KMS-11 (cell line): ENCODE measurements around the gene PSRC1.

Experiments
- H2AFZ ChIP-seq: fragments of 200-600 bp; sonication (generic); 2 replicates; pipeline ENCODE4 v1.6.1; 2016; ENCODE audit warnings: antibody characterized with exemption, mixed run types, low read depth
- H3K27ac ChIP-seq: fragments of 200-600 bp; sonication (generic); 2 replicates; pipeline ENCODE4 v1.6.1; 2016; ENCODE audit warnings: mild to moderate bottlenecking, mixed run types
- H3K27me3 ChIP-seq: fragments of 200-600 bp; sonication (generic); 2 replicates; pipeline ENCODE4 v1.6.1; 2017; ENCODE audit warnings: mild to moderate bottlenecking, low read depth, mixed run types, moderate library complexity; ENCODE audit not compliant: insufficient read depth
- H3K36me3 ChIP-seq: fragments of 200-600 bp; sonication (generic); 2 replicates; pipeline ENCODE4 v1.6.1; 2017; ENCODE audit warnings: mild to moderate bottlenecking, mixed run types; ENCODE audit not compliant: insufficient read depth
- H3K4me1 ChIP-seq: fragments of 200-600 bp; sonication (generic); 2 replicates; pipeline ENCODE4 v1.6.1; 2016; ENCODE audit warnings: mild to moderate bottlenecking, low read depth, mixed run types; ENCODE audit not compliant: poor library complexity, severe bottlenecking
- H3K4me2 ChIP-seq: fragments of 200-600 bp; sonication (generic); 2 replicates; pipeline ENCODE4 v1.7.0; 2016; ENCODE audit warnings: mild to moderate bottlenecking, mixed run types
- H3K4me3 ChIP-seq: fragments of 200-600 bp; sonication (generic); IDR thresholded peaks from 2 replicates; pipeline ENCODE4 v1.6.1; 2017; ENCODE audit warnings: low read depth, low read length, mixed read lengths; ENCODE audit not compliant: insufficient read depth
- H3K79me2 ChIP-seq: fragments of 200-600 bp; sonication (generic); 2 replicates; pipeline ENCODE4 v1.6.1; 2016; ENCODE audit warnings: low read depth, mixed run types; ENCODE audit not compliant: insufficient read depth
- H3K9ac ChIP-seq: fragments of 200-600 bp; sonication (generic); 2 replicates; pipeline ENCODE4 v1.6.1; 2016; ENCODE audit warnings: mild to moderate bottlenecking, mixed run types
- H4K20me1 ChIP-seq: fragments of 200-600 bp; sonication (generic); 2 replicates; pipeline ENCODE4 v1.6.1; 2016; ENCODE audit warnings: mild to moderate bottlenecking, mixed run types; ENCODE audit not compliant: insufficient read depth
- TF ChIP-seq, protein P1 (sequence below): fragments of 200-600 bp; sonication (generic); conservative IDR thresholded peaks from 2 replicates; pipeline ENCODE4 v1.6.1; 2017; ENCODE audit warnings: low read depth, mild to moderate bottlenecking, antibody characterized with exemption, low read length, moderate library complexity, mixed read lengths

The PSRC1 gene

DNA sequence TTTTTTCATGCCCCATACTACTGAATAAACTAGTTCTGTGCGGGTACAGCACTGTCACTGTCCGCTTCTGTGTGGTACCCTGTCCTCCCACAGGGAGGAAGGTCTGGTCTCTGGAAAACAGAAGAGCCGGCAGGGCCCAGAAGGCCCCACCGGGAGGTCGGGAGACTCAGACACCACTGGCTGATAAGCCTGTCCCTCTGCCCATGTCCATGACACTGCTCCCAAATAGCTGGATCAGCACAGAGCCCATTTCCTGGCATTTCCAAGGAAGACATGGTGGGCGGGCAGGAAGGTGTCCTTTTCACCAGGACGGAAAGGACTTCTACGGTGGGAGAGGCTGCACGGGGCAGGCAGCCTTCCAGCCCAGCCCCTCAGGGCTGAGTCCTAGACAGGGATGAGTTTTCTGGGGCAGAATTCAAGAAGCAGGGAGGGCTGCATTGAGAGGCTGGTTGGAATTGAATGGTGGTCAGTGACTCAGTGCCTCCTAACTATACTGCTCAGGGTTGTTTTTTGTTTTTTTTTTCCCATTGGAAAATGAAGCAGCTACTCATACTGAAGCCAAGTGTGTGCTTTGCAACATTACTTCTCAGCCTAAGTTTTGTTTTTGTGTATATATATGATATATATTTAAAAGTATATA is 7.1 kb downstream of the PSRC1 start:
- TF ChIP-seq, protein P1, sequence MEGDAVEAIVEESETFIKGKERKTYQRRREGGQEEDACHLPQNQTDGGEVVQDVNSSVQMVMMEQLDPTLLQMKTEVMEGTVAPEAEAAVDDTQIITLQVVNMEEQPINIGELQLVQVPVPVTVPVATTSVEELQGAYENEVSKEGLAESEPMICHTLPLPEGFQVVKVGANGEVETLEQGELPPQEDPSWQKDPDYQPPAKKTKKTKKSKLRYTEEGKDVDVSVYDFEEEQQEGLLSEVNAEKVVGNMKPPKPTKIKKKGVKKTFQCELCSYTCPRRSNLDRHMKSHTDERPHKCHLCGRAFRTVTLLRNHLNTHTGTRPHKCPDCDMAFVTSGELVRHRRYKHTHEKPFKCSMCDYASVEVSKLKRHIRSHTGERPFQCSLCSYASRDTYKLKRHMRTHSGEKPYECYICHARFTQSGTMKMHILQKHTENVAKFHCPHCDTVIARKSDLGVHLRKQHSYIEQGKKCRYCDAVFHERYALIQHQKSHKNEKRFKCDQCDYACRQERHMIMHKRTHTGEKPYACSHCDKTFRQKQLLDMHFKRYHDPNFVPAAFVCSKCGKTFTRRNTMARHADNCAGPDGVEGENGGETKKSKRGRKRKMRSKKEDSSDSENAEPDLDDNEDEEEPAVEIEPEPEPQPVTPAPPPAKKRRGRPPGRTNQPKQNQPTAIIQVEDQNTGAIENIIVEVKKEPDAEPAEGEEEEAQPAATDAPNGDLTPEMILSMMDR, result no peak
- no peaks in the 10 kb centered on the region for H3K36me3 ChIP-seq
- no peak overlapping the region for H3K4me3 ChIP-seq
- H4K20me1 ChIP-seq, result no peaks in the 10 kb centered on the region
- no peaks in the 10 kb centered on the region for H3K79me2 ChIP-seq
- no peak overlapping the region for H3K9ac ChIP-seq
- H3K4me2 ChIP-seq, result no peak overlapping the region
- H2AFZ ChIP-seq, result no peak overlapping the region
- no peak overlapping the region for H3K27ac ChIP-seq
- no peaks in the 10 kb centered on the region for H3K27me3 ChIP-seq
- peaks cover 20% of the 10 kb centered on the region for H3K4me1 ChIP-seq

DNA sequence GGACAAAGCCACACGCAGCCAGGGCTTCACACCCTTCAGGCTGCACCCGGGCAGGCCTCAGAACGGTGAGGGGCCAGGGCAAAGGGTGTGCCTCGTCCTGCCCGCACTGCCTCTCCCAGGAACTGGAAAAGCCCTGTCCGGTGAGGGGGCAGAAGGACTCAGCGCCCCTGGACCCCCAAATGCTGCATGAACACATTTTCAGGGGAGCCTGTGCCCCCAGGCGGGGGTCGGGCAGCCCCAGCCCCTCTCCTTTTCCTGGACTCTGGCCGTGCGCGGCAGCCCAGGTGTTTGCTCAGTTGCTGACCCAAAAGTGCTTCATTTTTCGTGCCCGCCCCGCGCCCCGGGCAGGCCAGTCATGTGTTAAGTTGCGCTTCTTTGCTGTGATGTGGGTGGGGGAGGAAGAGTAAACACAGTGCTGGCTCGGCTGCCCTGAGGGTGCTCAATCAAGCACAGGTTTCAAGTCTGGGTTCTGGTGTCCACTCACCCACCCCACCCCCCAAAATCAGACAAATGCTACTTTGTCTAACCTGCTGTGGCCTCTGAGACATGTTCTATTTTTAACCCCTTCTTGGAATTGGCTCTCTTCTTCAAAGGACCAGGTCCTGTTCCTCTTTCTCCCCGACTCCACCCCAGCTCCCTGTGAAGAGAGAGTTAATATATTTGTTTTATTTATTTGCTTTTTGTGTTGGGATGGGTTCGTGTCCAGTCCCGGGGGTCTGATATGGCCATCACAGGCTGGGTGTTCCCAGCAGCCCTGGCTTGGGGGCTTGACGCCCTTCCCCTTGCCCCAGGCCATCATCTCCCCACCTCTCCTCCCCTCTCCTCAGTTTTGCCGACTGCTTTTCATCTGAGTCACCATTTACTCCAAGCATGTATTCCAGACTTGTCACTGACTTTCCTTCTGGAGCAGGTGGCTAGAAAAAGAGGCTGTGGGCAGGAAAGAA is 8.1 kb downstream of the PSRC1 start:
- Histone ChIP-seq H3K4me3 (no peak overlapping the region), H3K36me3 (no peaks in the 10 kb centered on the region), H3K27me3 (no peaks in the 10 kb centered on the region), H3K4me2 (no peak overlapping the region), H3K79me2 (no peaks in the 10 kb centered on the region), H4K20me1 (no peaks in the 10 kb centered on the region), H3K27ac (no peak overlapping the region), H3K9ac (no peak overlapping the region), H3K4me1 (peaks cover 20% of the 10 kb centered on the region), H2AFZ (no peak overlapping the region)
- TF ChIP-seq, protein P1, result no peak

DNA sequence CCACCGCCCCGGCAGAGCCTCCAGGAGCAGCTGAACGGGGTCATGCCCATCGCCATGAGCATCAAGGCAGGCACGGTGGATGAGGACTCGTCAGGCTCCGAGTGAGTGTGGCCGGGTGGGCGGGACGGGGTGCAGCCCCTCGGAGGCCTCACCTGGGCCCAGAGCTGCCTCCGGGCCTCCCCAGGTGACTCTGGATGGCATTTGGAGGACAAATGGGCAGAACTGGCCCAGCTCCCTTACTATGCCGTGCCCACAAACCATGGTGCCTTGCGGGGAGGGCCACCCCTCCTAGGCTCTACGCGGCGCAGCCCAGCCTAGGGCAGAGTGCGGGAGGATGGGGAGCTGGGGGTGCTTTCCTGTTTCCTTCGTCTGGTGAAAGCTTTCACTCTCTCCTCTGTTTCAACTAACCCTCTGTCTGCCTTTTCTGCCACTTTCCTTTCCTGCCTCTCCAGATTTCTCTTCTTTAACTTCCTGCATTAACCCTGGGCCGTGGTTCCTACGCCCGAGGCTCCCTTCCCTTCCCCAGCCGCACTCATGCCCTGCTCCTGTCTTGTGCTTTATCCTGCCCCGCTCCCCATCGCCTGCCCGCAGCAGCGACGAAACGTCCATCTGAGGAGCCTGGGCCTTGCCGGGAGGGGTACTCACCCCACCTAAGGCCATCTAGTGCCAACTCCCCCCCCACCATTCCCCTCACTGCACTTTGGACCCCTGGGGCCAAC is 9.2 kb downstream of the PSRC1 start:
- H2AFZ ChIP-seq, result no peak overlapping the region
- no peaks in the 10 kb centered on the region for H3K27me3 ChIP-seq
- H3K4me2 ChIP-seq, result no peak overlapping the region
- H3K79me2 ChIP-seq, result no peaks in the 10 kb centered on the region
- no peak overlapping the region for H3K9ac ChIP-seq
- no peak overlapping the region for H3K4me3 ChIP-seq
- H3K36me3 ChIP-seq, result no peaks in the 10 kb centered on the region
- H3K27ac ChIP-seq, result no peak overlapping the region
- TF ChIP-seq, protein P1, result no peak
- H4K20me1 ChIP-seq, result no peaks in the 10 kb centered on the region
- H3K4me1 ChIP-seq, result peaks cover 20% of the 10 kb centered on the region

DNA sequence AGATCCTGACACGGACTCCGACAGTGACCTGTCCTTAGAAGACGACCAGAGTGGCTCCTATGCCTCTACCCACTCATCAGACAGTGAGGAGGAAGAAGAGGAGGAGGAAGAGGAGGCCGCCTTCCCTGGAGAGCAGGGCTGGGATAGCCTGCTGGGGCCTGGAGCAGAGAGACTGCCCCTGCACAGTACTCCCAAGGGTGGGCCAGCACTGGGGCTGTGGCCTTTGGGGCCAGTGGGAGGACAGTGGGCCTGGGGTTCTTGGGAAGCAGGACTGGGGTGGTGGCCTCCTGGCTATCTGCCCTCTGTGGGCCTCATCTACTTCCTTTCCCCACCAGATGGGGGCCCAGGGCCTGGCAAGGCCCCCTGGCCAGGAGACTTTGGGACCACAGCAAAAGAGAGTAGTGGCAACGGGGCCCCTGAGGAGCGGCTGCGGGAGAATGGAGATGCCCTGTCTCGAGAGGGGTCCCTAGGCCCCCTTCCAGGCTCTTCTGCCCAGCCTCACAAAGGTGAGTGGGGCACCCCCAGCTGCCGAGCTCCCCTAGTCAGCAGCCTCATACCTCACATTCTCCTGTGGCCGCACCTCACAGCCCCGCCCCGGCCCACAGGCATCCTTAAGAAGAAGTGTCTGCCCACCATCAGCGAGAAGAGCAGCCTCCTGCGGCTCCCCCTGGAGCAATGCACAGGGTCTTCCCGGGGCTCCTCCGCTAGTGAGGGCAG is 10.0 kb downstream of the PSRC1 start:
- Histone ChIP-seq H3K27me3 (no peaks in the 10 kb centered on the region), H3K4me1 (peaks cover 17% of the 10 kb centered on the region), H4K20me1 (no peaks in the 10 kb centered on the region), H3K4me2 (no peak overlapping the region), H3K27ac (no peak overlapping the region), H2AFZ (no peak overlapping the region), H3K9ac (no peak overlapping the region), H3K79me2 (no peaks in the 10 kb centered on the region), H3K36me3 (no peaks in the 10 kb centered on the region), H3K4me3 (no peak overlapping the region)
- TF ChIP-seq, protein P1, result no peak
